GM23338 (cell line): Measurements from ENCODE around the gene MGAT4B. TPM values are rescaled to one million over a fixed set of nuclear protein-coding genes. Genes with fewer than 3 reads are reported as not detected.

Experiments used
- ATAC-seq: fragments of 200-7000 bp; cut with Tn5 transposase; 3 replicates; pipeline ENCODE4 v1.9.1; 2020
- DNase-seq: peaks from one replicate; pipeline ENCODE4 v3.0.0-alpha.2; 2015; ENCODE audit warnings: low spot score
- H2AFZ ChIP-seq: fragments of 200-600 bp; sonication (generic); 2 replicates; pipeline ENCODE4 v1.8.0; 2016; ENCODE audit warnings: antibody characterized with exemption, mild to moderate bottlenecking, moderate library complexity
- H3F3A ChIP-seq: fragments of 200-600 bp; sonication (generic); replicated peaks from 2 replicates; pipeline ENCODE4 v1.8.0; 2017; ENCODE audit warnings: antibody characterized with exemption, mixed run types, low read depth
- H3K27ac ChIP-seq: fragments of 200-600 bp; sonication (generic); 2 replicates; pipeline ENCODE4 v1.6.1; 2016; ENCODE audit warnings: low read depth
- H3K27me3 ChIP-seq: fragments of 200-600 bp; sonication (generic); 2 replicates; pipeline ENCODE4 v1.8.0; 2016; ENCODE audit warnings: mild to moderate bottlenecking, mixed run types, moderate library complexity; ENCODE audit not compliant: insufficient read depth
- H3K36me3 ChIP-seq: fragments of 200-600 bp; sonication (generic); 2 replicates; pipeline ENCODE4 v1.8.0; 2016; ENCODE audit warnings: mild to moderate bottlenecking; ENCODE audit not compliant: insufficient read depth
- H3K4me1 ChIP-seq: fragments of 200-600 bp; sonication (generic); 2 replicates; pipeline ENCODE4 v1.8.0; 2016; ENCODE audit warnings: mild to moderate bottlenecking, moderate library complexity; ENCODE audit not compliant: insufficient read depth
- H3K4me2 ChIP-seq: fragments of 200-600 bp; sonication (generic); 2 replicates; pipeline ENCODE4 v1.7.1; 2017; ENCODE audit warnings: mixed run types
- H3K4me3 ChIP-seq: fragments of 200-600 bp; sonication (generic); 2 replicates; pipeline ENCODE4 v1.6.1; 2016; ENCODE audit warnings: mixed run types
- H3K79me2 ChIP-seq: fragments of 200-600 bp; sonication (generic); replicated peaks from 2 replicates; pipeline ENCODE4 v1.8.0; 2017; ENCODE audit warnings: mild to moderate bottlenecking; ENCODE audit not compliant: insufficient read depth
- H3K9me2 ChIP-seq: fragments of 200-600 bp; sonication (generic); 2 replicates; pipeline ENCODE4 v1.8.0; 2017; ENCODE audit not compliant: insufficient read depth
- H4K20me1 ChIP-seq: fragments of 200-600 bp; sonication (generic); replicated peaks from 2 replicates; pipeline ENCODE4 v1.8.0; 2017; ENCODE audit warnings: mild to moderate bottlenecking; ENCODE audit not compliant: insufficient read depth
- H3K27ac Mint-ChIP-seq: 2 replicates; pipeline ENCODE4 v1.8.0; 2020; ENCODE audit warnings: inconsistent platforms, mild to moderate bottlenecking, moderate library complexity, mixed read lengths
- H3K27me3 Mint-ChIP-seq: 3 replicates; pipeline ENCODE4 v1.8.0; 2022; ENCODE audit warnings: low read depth, mild to moderate bottlenecking, moderate library complexity, mixed read lengths, inconsistent platforms; ENCODE audit not compliant: insufficient read depth, poor library complexity
- H3K36me3 Mint-ChIP-seq: 3 replicates; pipeline ENCODE4 v1.8.0; 2021; ENCODE audit warnings: low read depth, mild to moderate bottlenecking, inconsistent platforms, moderate library complexity, mixed read lengths
- H3K4me1 Mint-ChIP-seq: 3 replicates; pipeline ENCODE4 v1.8.0; 2020; ENCODE audit warnings: mild to moderate bottlenecking, inconsistent platforms, mixed read lengths
- H3K4me3 Mint-ChIP-seq: 3 replicates; pipeline ENCODE4 v1.8.0; 2021; ENCODE audit warnings: moderate library complexity, mild to moderate bottlenecking, inconsistent platforms, mixed read lengths
- H3K9me3 Mint-ChIP-seq: 3 replicates; pipeline ENCODE4 v1.8.0; 2020; ENCODE audit warnings: moderate library complexity, mild to moderate bottlenecking, inconsistent platforms, mixed read lengths
- JUNB ChIP-seq: IDR thresholded peaks from one replicate; pipeline ENCODE4 v1.6.1; 2016; ENCODE audit warnings: antibody characterized with exemption; ENCODE audit not compliant: unreplicated experiment
- STAT1 ChIP-seq: IDR thresholded peaks from one replicate; pipeline ENCODE4 v1.6.1; 2016; ENCODE audit warnings: antibody characterized with exemption; ENCODE audit not compliant: unreplicated experiment
- ZNF462 ChIP-seq: fragments of 250-450 bp; sonication (Bioruptor Pico); IDR thresholded peaks from 2 replicates; pipeline ENCODE4 v1.5.0; 2020; ENCODE audit warnings: mild to moderate bottlenecking, moderate library complexity
- polyA plus RNA-seq: library from polyadenylated mRNA; unstranded; fragments of >200 nt; fragmentation: Nextera tagmentation; extraction: Ambion mirVana; gene quantifications from 2 replicates; pipeline ENCODE4 v1.2.1, GENCODE V29; 2016
- total RNA-seq: library from RNA; depleted of rRNA; stranded (reverse); fragments of >200 nt; shearing (Covaris generic); gene quantifications from 2 replicates; pipeline ENCODE4 v1.2.3, GENCODE V29; 2014
- TF ChIP-seq, protein P1 (sequence below): IDR thresholded peaks from one replicate; pipeline ENCODE4 v1.6.1; 2018; ENCODE audit warnings: antibody characterized with exemption; ENCODE audit not compliant: unreplicated experiment
- TF ChIP-seq, protein P2 (sequence below), 2 experiments: fragments of 200-600 bp in 1 of 2; sonication (generic) in 1 of 2; conservative IDR thresholded peaks; 2 replicates each; pipeline versions ENCODE4 v1.5.1 to v1.6.1; 2016 to 2017; ENCODE audit warnings: antibody characterized with exemption in 2 of 2, low read depth in 2 of 2, mild to moderate bottlenecking in 2 of 2, moderate library complexity in 1 of 2

MGAT4B gene
- total and polyA plus RNA-seq, 2 experiments from 2014 or later, result 32.3 to 101 TPM

- TF ChIP-seq ZNF462 (CRISPR knock-in tag), result no peak
- no peak for TF ChIP-seq STAT1
Measured at GRCh38 chr5:179819296-179820126, 12.8 kb upstream of the MGAT4B start (continued).

GRCh38 chr5:179818746-179819295 is 12.2 kb upstream of the MGAT4B start:
- H3K27me3 ChIP-seq, result peaks cover 12% of the 10 kb centered on the region; the same call in 1 of the 2 replicates
- no peak overlapping the region for H3K27ac ChIP-seq
- peaks cover 4% of the 10 kb centered on the region; the same call in 1 of the 2 replicates for H3K36me3 ChIP-seq
- peaks cover 32% of the 10 kb centered on the region for H3K36me3 Mint-ChIP-seq
- H3K4me3 Mint-ChIP-seq, result peak overlapping the region; percentile 64
- no peak overlapping the region; the same call in 1 of the 2 replicates for H2AFZ ChIP-seq
- peaks cover 11% of the 10 kb centered on the region for H4K20me1 ChIP-seq
- H3K9me3 Mint-ChIP-seq, result no peaks in the 10 kb centered on the region
- H3K4me1 Mint-ChIP-seq, result peaks cover 37% of the 10 kb centered on the region
- peaks cover 33% of the 10 kb centered on the region for H3K4me1 ChIP-seq
- peak; percentile 85 for DNase-seq
- peaks cover 34% of the 10 kb centered on the region for H3K27me3 Mint-ChIP-seq
- H3F3A ChIP-seq, result peaks cover 28% of the 10 kb centered on the region
- no peaks in the 10 kb centered on the region for H3K9me2 ChIP-seq
- peaks cover 21% of the 10 kb centered on the region for H3K79me2 ChIP-seq
- no peak overlapping the region for H3K27ac Mint-ChIP-seq
- peak overlapping the region; percentile 51 for H3K4me3 ChIP-seq
- H3K4me2 ChIP-seq, result peak overlapping the region; percentile 83
- peak; percentile 19 for ATAC-seq
- TF ChIP-seq, protein P1, sequence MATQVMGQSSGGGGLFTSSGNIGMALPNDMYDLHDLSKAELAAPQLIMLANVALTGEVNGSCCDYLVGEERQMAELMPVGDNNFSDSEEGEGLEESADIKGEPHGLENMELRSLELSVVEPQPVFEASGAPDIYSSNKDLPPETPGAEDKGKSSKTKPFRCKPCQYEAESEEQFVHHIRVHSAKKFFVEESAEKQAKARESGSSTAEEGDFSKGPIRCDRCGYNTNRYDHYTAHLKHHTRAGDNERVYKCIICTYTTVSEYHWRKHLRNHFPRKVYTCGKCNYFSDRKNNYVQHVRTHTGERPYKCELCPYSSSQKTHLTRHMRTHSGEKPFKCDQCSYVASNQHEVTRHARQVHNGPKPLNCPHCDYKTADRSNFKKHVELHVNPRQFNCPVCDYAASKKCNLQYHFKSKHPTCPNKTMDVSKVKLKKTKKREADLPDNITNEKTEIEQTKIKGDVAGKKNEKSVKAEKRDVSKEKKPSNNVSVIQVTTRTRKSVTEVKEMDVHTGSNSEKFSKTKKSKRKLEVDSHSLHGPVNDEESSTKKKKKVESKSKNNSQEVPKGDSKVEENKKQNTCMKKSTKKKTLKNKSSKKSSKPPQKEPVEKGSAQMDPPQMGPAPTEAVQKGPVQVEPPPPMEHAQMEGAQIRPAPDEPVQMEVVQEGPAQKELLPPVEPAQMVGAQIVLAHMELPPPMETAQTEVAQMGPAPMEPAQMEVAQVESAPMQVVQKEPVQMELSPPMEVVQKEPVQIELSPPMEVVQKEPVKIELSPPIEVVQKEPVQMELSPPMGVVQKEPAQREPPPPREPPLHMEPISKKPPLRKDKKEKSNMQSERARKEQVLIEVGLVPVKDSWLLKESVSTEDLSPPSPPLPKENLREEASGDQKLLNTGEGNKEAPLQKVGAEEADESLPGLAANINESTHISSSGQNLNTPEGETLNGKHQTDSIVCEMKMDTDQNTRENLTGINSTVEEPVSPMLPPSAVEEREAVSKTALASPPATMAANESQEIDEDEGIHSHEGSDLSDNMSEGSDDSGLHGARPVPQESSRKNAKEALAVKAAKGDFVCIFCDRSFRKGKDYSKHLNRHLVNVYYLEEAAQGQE, result no peak
- TF ChIP-seq, protein P2, sequence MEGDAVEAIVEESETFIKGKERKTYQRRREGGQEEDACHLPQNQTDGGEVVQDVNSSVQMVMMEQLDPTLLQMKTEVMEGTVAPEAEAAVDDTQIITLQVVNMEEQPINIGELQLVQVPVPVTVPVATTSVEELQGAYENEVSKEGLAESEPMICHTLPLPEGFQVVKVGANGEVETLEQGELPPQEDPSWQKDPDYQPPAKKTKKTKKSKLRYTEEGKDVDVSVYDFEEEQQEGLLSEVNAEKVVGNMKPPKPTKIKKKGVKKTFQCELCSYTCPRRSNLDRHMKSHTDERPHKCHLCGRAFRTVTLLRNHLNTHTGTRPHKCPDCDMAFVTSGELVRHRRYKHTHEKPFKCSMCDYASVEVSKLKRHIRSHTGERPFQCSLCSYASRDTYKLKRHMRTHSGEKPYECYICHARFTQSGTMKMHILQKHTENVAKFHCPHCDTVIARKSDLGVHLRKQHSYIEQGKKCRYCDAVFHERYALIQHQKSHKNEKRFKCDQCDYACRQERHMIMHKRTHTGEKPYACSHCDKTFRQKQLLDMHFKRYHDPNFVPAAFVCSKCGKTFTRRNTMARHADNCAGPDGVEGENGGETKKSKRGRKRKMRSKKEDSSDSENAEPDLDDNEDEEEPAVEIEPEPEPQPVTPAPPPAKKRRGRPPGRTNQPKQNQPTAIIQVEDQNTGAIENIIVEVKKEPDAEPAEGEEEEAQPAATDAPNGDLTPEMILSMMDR (conservative IDR thresholded peaks at IDR 0.05; ENCODE audit: low read depth in 2 of 2), result no peak
- no peak for TF ChIP-seq JUNB
